HG03521 (cell line): ENCODE data around the gene MGARP.

Experiments used
- ATAC-seq: cut with Tn5 transposase; IDR thresholded peaks from one replicate; pipeline ENCODE4 v1.9.1; 2021; ENCODE audit warnings: mild to moderate bottlenecking, moderate library complexity; ENCODE audit not compliant: unreplicated experiment

MGARP gene

DNA sequence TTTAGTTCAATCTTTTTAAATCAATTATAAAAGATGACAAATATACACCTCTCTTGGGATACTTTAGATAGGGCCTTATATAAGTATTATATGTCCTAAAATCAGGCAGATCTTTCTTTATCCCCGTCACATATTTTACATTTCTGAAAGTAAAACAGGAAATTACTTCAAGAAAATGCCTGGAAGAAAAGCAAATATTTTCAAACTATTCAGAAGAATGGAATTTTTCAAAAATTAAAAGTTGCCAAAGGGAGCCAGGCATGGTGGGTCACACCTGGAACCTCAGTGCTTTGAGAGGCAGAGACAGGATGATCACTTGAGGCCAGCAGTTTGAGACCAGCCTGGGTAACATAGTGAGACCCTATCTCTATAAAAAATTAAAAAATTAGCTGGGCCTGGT is 34.4 kb downstream of the MGARP start:
- ATAC-seq = no peak

DNA sequence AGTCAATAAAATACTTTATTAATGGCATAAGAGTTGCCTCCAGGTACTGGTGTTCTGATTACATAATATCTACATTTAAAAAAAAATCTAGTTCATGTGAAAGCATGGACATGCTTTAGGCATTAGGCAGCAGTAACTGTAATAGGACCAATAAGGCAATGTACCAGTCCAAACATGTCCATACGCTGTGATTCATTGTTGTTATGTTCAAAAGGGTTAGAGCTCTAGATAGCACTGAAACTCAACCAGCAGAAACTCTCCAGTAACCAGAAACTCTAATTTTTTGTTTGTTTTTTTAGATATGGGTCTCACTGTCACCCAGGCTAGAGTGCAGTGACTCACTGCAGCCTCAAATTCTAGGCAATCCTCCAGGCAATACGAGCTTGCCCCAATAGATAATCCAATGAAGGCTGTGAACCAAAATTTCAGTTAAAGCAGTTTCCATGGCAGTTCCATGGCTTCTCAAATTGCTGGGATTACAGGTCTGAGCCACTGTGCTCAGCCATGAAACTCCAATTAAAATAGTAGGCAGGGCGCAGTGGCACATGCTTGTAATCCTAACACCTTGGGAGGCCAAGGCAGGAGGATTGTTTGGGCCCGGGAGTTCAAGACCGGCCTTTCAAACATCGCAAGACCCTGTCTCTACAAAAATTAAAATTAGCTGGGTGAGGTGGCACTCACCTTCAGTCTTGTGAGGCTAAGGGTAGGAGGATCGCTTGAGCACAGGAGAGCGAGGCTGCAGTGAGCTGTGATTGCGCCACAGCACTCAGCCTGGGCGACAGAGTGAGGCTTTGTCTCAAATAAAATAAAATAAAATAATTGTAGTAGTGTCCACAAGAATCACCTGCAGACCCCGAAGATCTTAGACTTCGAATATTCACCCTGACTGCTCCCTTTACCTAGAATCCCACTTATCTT is 36.3 kb downstream of the MGARP start:
- ATAC-seq = no peak

DNA sequence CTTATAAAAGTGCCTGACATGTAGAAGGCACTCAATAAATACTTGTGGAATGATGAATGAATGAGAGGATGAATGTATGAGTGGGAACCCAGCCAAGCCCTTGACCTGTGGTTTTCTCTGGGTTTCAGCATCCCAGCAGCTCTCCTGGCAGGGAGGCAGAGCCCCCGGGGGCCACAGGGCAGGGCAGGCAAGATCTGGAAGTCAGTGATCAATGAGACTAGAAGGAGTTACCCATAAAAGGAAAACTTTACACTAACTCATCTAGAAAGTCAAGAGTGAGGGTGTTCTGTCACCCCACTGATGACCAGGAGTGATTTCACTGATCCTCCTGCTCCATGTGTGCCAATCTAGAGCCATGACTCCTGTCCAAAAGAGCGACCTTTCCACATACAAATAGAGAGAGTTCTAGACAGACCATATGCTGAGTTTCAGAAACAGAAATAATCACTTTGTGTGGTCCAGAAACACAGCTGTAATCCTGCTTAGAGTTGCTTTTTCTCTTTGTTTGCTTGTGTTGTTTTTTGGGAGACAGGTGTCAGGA is 37.4 kb downstream of the MGARP start:
- no peak for ATAC-seq

DNA sequence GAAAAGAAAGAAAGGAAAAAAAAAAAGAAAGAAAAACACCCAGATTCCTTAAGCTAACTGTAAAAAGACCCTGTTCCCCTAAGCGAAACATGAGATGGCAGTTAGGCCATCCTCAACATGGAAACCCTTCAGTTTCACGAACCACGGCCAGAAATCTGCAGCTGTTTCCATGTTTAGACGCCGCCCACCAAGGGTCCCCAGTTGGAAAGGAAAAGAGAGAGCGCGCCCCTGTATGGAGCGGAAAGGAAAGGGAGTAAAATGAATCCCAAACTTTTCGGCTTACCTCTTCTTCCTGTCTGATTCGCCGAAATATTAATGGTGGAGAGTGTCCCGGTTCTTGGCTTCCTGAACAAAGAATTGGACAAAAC is 38.3 kb downstream of the MGARP start:
- no peak for ATAC-seq

DNA sequence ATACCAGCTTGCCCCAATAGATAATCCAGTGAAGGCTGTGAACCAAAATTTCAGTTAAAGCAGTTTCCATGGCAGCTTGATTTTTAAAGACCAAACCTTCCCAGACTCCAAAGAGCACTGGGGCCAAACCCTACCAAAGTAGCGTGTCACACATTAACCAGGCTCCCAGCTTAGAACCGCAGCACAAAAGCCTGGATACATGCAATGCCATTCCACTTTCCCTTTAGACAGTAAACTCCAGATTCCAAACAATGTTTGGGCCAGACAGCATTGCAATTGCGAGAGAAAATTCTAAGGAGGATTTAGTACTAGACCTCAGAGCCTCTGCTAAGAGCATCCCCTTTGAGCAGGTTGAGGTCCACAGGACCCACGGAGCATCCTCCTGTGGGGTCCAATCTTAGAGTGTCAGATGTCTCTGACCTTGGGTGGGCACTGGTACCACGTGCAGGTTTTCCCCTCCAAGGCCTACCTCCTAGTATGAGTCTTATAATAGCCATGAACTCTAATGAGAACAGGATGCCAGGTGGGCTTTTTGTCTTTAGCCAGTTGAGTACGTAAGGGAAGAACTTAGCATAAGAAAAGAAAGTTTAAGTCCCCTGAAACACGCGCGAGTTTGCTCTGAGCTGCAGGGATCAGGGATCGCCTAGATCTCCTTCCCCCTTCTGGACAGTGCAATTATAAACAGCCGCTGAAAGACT is 38.8 kb downstream of the MGARP start:
- no peak for ATAC-seq

DNA sequence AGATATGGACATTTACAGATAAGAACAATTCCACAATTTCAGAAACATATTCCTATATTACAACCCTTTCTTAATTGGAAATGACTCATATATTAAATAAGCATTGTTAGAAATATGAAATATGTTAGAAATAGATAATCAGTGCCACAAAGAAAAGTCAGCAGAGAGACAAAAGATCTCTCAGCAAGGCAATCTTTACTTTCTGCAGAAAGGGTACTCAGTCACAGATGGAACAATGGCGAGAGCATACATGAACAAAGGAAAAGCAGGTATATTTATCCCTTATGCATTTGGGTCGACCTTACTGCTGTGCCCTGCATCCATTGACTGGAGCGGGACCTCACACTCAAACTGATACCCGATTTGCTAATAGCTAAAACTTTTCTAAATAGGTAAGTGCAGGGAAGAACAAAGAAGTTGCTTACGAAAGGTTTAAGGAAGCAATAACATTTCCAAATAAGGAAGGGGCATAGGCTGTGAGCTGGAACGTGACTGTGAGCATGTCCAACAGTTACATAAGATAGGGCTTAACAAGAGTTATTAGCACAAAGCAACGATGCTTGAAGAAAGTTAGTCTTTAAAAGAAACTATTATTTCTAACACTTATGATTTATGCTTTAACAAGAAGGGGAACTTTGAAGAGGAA is 40.8 kb downstream of the MGARP start:
- no peak for ATAC-seq

DNA sequence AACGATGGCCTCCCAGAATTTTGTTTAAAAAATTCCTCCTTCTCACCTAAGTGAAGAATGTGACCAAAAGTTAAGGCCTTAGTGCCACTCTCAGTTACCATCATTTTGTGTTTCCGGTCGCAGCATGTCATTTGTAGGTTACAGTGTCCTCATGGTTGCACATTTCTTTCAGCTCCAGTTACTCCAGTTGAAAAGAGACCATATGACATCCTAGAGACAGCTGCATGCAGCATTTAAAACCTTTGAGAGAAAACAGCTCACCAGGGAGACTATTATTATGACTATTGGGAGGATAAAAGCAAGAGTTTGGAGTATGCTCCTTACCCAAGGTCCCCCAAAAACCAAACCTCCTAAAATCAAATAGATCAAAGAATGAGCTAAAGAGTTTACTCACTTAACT is 45.8 kb downstream of the MGARP start:
- ATAC-seq = no peak

DNA sequence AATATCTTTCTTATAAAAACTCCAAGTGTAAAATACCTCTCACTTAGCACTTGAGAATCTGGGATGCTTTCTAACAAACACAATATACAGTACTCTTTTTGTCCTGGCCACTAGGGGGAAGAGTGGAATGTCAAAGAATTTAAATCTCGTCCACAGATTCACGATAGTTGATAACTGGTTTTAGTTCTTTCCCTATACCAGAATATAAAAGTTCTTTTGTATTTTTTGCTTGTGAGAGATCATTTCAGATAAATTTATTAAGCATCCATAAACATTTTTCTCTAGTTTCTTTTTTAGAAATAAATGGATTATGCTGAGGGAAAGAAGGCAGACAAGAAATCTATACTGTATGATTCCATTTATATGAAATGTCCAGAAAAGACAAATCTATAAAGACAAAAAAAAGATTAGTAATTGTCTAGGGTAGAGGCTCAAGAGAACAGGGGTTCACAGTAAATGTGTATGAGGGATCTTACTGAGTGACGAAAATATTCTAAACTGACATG is 50.4 kb downstream of the MGARP start:
- ATAC-seq = no peak

DNA sequence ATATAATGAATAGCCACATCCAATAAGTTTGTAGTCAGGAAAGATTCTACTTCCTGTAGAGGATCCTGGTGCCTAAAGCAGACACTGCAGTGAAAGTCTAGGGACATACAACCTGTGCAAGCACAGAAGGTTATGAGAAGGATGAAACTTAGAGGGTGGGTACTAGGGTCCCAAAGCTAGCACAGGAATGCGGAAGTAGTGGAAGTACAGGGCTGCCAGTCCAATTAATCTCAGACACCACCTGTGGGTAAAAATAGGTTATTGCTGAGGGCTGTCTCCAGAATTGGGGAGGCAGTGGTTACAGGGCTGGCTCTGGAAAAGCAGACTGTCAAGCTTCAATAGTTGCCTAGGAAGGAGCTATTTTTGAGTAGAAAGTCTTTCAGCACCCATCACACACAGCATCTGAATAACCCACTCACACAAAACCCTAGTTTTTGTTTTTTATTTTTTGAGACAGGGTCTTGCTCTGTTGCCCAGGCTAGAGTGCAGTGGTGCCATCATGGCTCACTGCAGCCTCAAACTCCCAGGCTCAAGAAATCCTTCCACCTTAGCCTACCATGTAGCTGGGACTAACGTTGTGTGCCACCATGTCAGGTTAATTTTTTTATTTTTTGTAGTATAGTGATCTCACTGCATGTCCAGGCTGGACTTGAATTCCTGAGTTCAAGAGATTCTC is 52.2 kb downstream of the MGARP start:
- ATAC-seq = no peak

DNA sequence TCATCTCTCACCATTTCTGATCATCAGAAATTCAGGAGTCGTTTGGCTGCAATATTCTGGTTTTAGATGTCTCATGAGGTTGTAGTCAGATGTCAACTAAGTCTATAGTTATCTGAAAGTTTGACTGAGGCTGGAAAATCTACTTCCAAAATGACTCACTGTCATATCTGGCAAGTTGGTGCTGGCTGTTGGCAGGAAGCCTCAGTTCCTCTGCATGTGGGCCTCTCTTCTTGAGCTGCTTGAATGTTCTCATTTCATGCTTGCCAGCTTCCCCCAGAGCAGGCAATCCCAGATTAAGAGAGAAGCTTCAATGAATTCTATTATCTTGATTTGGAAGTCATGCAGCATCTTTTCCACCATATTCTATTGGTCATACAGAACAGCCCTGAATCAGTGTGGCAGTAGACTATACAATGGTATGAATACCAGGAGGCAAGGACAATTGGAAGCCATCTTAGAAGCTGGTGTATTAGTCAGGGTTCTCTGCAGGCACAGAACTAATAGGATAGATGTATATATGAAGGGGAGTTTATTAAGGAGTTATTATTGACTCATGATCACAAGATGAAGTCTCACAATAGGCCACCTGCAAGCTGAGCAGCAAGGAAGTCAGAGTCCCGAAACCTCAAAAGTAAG is 56.2 kb downstream of the MGARP start:
- ATAC-seq = no peak

DNA sequence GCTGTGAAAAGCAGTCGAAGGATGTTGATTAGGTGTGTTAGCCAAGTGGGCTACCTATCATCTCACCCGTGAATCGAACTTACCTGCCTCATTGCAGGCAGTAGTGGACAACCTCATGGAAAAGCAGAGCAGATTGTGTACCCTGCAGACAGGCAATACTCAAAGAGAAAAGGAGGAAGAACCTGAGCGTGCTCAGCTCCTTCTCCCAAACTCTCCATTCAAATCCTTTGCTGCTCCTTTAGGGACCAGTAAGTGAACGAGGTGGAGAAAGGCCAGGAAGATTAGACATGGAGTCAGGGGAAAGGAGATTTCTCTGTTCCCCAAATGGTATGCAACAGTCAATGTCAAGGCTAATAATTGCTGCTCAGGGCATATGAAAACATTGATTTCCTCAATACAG is 57.8 kb downstream of the MGARP start:
- ATAC-seq = no peak

DNA sequence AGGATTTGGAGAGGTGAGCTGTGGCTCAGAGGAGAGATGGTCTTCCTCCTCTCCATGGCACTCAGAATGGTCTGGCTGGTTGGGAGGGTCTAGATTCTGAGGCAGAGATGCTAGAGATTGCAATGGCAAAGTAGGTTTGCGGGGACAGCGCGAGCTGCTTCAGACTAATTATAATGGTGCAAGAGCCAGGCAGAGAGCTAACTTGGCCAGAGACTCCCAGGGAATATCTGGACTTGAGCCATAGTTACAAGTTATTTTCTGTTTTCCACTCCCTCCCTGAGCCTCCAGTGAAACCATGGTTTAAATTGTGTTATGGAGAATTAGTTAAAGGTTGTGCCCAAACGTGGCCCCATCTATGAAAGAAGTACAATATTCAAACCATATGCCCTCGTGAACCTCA is 58.3 kb downstream of the MGARP start:
- no peak for ATAC-seq

DNA sequence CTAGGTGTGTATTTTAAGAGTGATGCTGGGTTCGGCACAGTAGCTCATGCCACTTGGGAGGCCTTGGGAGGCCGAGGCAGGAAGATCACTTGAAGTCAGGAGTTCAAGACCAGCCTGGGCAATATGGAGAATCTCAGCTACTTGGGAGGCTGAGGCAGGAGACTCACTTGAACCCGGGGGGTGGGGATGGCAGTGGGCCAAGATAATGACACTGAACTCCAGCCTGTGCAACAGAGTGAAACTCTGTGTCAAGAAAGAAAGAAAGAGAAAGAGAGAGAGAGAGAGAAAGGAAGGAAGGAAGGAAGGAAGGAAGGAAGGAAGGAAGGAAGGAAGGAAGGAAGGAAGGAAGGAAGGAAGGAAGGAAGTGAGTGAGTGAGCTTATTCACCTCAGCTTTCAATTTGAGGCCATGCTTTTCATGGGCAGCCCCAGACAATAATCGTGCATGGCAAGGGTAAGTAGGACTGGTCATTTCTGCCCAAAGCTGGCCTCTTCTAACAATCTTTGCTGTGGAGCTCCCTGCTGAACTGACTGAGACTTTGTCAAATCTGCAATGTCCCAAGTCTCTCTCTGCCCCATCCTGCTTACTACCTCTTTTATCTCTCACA is 60.5 kb downstream of the MGARP start:
- no peak for ATAC-seq
